Natural killer cell (primary cell): ENCODE measurements around the gene CEBPG. TPM values are rescaled to one million over a fixed set of nuclear protein-coding genes. Genes with fewer than 3 reads are reported as not detected.

Experiments used
- ATAC-seq, 3 donors: fragments of 150-1000 bp in 2 of 3; fragments of 200-7000 bp in 1 of 3; cut with Tn5 transposase; 1 replicate in 1 of 3; 2 replicates in 2 of 3; pipeline ENCODE4 v1.10.0; 2021; ENCODE audit warnings: mild to moderate bottlenecking in 2 of 3, moderate library complexity in 2 of 3
- DNase-seq, 2 donors: peaks; one replicate each; pipeline versions ENCODE4 v3.0.0 to v3.0.0-alpha.2; 2013 to 2021; ENCODE audit warnings: mixed read lengths in 1 of 2
- H3K27ac ChIP-seq: one replicate; pipeline ENCODE4 v1.5.1; 2013; ENCODE audit warnings: mild to moderate bottlenecking, low read length
- H3K27me3 ChIP-seq: one replicate; pipeline ENCODE4 v1.6.1; 2013; ENCODE audit warnings: low read length; ENCODE audit not compliant: control insufficient read depth, insufficient read depth
- H3K36me3 ChIP-seq: one replicate; pipeline ENCODE4 v1.6.1; 2013; ENCODE audit warnings: low read length; ENCODE audit not compliant: control insufficient read depth, insufficient read depth
- H3K4me1 ChIP-seq: one replicate; pipeline ENCODE4 v1.6.1; 2013; ENCODE audit warnings: low read length; ENCODE audit not compliant: control insufficient read depth, insufficient read depth
- H3K4me3 ChIP-seq: one replicate; pipeline ENCODE4 v1.5.1; 2013; ENCODE audit warnings: low read length
- H3K9me3 ChIP-seq: one replicate; pipeline ENCODE4 v1.6.1; 2013; ENCODE audit warnings: low read length; ENCODE audit not compliant: control insufficient read depth, insufficient read depth
- H3K27ac Mint-ChIP-seq, 2 donors: one replicate each; pipeline ENCODE4 v1.8.0; 2022; ENCODE audit warnings: mild to moderate bottlenecking in 2 of 2, mixed read lengths in 2 of 2, moderate library complexity in 1 of 2
- H3K27me3 Mint-ChIP-seq, 2 donors: one replicate each; pipeline ENCODE4 v1.8.0; 2022; ENCODE audit warnings: low read depth in 2 of 2, mixed read lengths in 2 of 2
- H3K36me3 Mint-ChIP-seq: one replicate; pipeline ENCODE4 v1.8.0; 2022; ENCODE audit warnings: mixed read lengths
- H3K4me1 Mint-ChIP-seq, 2 donors: one replicate each; pipeline ENCODE4 v1.8.0; 2022; ENCODE audit warnings: mixed read lengths in 2 of 2
- H3K4me3 Mint-ChIP-seq: one replicate; pipeline ENCODE4 v1.8.0; 2022; ENCODE audit warnings: mild to moderate bottlenecking, moderate library complexity, mixed read lengths
- H3K9me3 Mint-ChIP-seq, 2 donors: one replicate each; pipeline ENCODE4 v1.8.0; 2022; ENCODE audit warnings: mixed read lengths in 2 of 2
- CTCF ChIP-seq: fragments of 200-600 bp; IDR thresholded peaks from one replicate; pipeline ENCODE4 v1.8.0; 2022; ENCODE audit warnings: antibody characterized with exemption
- WGBS: methylation state at CpG from one replicate; pipeline ENCODE4 v1.1.7; 2013; ENCODE audit warnings: missing lambda C conversion rate; ENCODE audit not compliant: insufficient coverage; 5-methylcytosine and 5-hydroxymethylcytosine counted together
- intact Hi-C: fragments of 100-400 bp; cut with micrococcal nuclease; formaldehyde crosslinking; loops from one replicate; pipeline ENCODE4 v1.14.2; 2022
- total RNA-seq, 4 donors: library from RNA; stranded (reverse); fragments of 120-200 nt in 1 of 4; gene quantifications; one replicate each; pipeline versions ENCODE4 v1.2.3 to v1.2.4, GENCODE V29; 2013 to 2022

The CEBPG gene
- total RNA-seq, 3 donors from 2014 or later (not counting 1 experiment from before 2014, with no cell fraction given), result 22.3 to 28.1 (median 23.9) TPM

- no peak for ATAC-seq
- H3K36me3 Mint-ChIP-seq, result no peaks in the 10 kb centered on the region
Observed at GRCh38 chr19:33409906-33410685, 36.6 kb downstream of the CEBPG start.

GRCh38 chr19:33410915-33411401 lies 37.4 kb downstream of the CEBPG start:
- no peak for TF ChIP-seq CTCF
- 91% methylated on average over 21 of the region's 21 CpGs for WGBS
- H3K4me1 Mint-ChIP-seq, result no peaks in the 10 kb centered on the region
- no peaks in the 10 kb centered on the region for H3K27me3 ChIP-seq
- no peak overlapping the region for H3K4me3 ChIP-seq
- no peak for ATAC-seq
- intact Hi-C loops, result no loop called here
- H3K27ac ChIP-seq, result no peak overlapping the region
- no peak overlapping the region for H3K27ac Mint-ChIP-seq
- no peaks in the 10 kb centered on the region for H3K27me3 Mint-ChIP-seq
- H3K9me3 ChIP-seq, result no peaks in the 10 kb centered on the region
- no peaks in the 10 kb centered on the region for H3K36me3 ChIP-seq
- no peaks in the 10 kb centered on the region for H3K36me3 Mint-ChIP-seq
- H3K4me1 ChIP-seq, result no peaks in the 10 kb centered on the region
- no peak for DNase-seq
- no peak overlapping the region for H3K4me3 Mint-ChIP-seq
- no peaks in the 10 kb centered on the region for H3K9me3 Mint-ChIP-seq

More at GRCh38 chr19:33409906-33410685, 36.6 kb downstream of the CEBPG start:
- H3K4me1 Mint-ChIP-seq, result no peaks in the 10 kb centered on the region
- H3K36me3 ChIP-seq, result no peaks in the 10 kb centered on the region
- H3K4me1 ChIP-seq, result peaks cover 3% of the 10 kb centered on the region
- H3K9me3 Mint-ChIP-seq, result no peaks in the 10 kb centered on the region
- H3K27ac ChIP-seq, result no peak overlapping the region
- H3K27ac Mint-ChIP-seq, result no peak overlapping the region
- H3K4me3 Mint-ChIP-seq, result no peak overlapping the region
- no peaks in the 10 kb centered on the region for H3K9me3 ChIP-seq
- H3K27me3 ChIP-seq, result no peaks in the 10 kb centered on the region
- no peaks in the 10 kb centered on the region for H3K27me3 Mint-ChIP-seq
- intact Hi-C loops, result no loop called here
- H3K4me3 ChIP-seq, result no peak overlapping the region
- no peak for TF ChIP-seq CTCF
- 97% methylated on average over 27 of the region's 27 CpGs for WGBS
- DNase-seq, result no peak

- Histone ChIP-seq H3K4me3 (no peak overlapping the region), H3K9me3 (no peaks in the 10 kb centered on the region), H3K4me1 (peaks cover 6% of the 10 kb centered on the region), H3K36me3 (no peaks in the 10 kb centered on the region), H3K27me3 (no peaks in the 10 kb centered on the region), H3K27ac (no peak overlapping the region)
- WGBS, result 93% methylated on average over 20 of the region's 20 CpGs
- DNase-seq, result no peak
- TF ChIP-seq CTCF, result no peak
- H3K9me3 Mint-ChIP-seq, result no peaks in the 10 kb centered on the region
- H3K27me3 Mint-ChIP-seq, result no peaks in the 10 kb centered on the region
- no peaks in the 10 kb centered on the region for H3K36me3 Mint-ChIP-seq
- intact Hi-C loops, result no loop called here
- H3K27ac Mint-ChIP-seq, result no peak overlapping the region
- H3K4me1 Mint-ChIP-seq, result peaks cover 5 to 6% of the 10 kb centered on the region in 2 donors
- no peak overlapping the region for H3K4me3 Mint-ChIP-seq
- no peak for ATAC-seq
Observed at GRCh38 chr19:33411621-33412180, 38.2 kb downstream of the CEBPG start.
